ENCODE data around the gene TMC4. TPM values are rescaled to one million over a fixed set of nuclear protein-coding genes. Genes with fewer than 3 reads are reported as not detected.

TMC4 gene
- total RNA-seq, 1 experiment from 2014 or later: not detected

GRCh38 chr19:54123682-54124081, 49.3 kb downstream of the TMC4 start:
- no peak for DNase-seq (ENCODE audit: low read depth)
- in situ Hi-C loops (cut with HindIII; ENCODE audit: low pct_unique_long_range_greater_than_20kb, low sequenced_read_pairs): no loop called here

GRCh38 chr19:54121259-54121658, 51.7 kb downstream of the TMC4 start:
- in situ Hi-C loops (cut with HindIII; ENCODE audit: low pct_unique_long_range_greater_than_20kb, low sequenced_read_pairs): no loop called here
- DNase-seq (ENCODE audit: low read depth): no peak

- in situ Hi-C loops (cut with HindIII; ENCODE audit: low pct_unique_long_range_greater_than_20kb, low sequenced_read_pairs): no loop called here
- peak; percentile 98 for DNase-seq (ENCODE audit: low read depth)
Measured at GRCh38 chr19:54115109-54116063, 57.6 kb downstream of the TMC4 start, which contains the start of the genes PRPF31 and TFPT. PRPF31 (plus strand) TSS chr19:54115754; CDS start chr19:54118279, 2,525 bp downstream. TFPT (minus strand) TSS chr19:54115657; CDS start chr19:54115269, 388 bp downstream.

GRCh38 chr19:54114340-54115108, 58.4 kb downstream of the TMC4 start:
- in situ Hi-C loops (cut with HindIII; ENCODE audit: low pct_unique_long_range_greater_than_20kb, low sequenced_read_pairs): no loop called here
- DNase-seq (ENCODE audit: low read depth): no peak

Other genes starting within 250 kb of the TMC4 start
- gene CACNG8, start 210.2 kb downstream of the TMC4 start, total RNA-seq (2014; rRNA removed; shearing (Covaris generic); ENCODE audit: low replicate concordance): not detected in 2 replicates
- gene CACNG6, start 181.5 kb downstream of the TMC4 start, total RNA-seq (2014; rRNA removed; shearing (Covaris generic); ENCODE audit: low replicate concordance): not detected in 2 replicates
- gene VSTM1, start 109.3 kb downstream of the TMC4 start, total RNA-seq (2014; rRNA removed; shearing (Covaris generic); ENCODE audit: low replicate concordance): 6.0 TPM in 1 of 2 replicates, not detected in the other
- not detected in 2 replicates for gene TARM1, start 91.8 kb downstream of the TMC4 start, total RNA-seq (2014; rRNA removed; shearing (Covaris generic); ENCODE audit: low replicate concordance)
- gene OSCAR, start 72.4 kb downstream of the TMC4 start, total RNA-seq (2014; rRNA removed; shearing (Covaris generic); ENCODE audit: low replicate concordance): not detected in 2 replicates
- 27.2 and 50.8 TPM in 2 replicates for gene NDUFA3, start 70.3 kb downstream of the TMC4 start, total RNA-seq (2014; rRNA removed; shearing (Covaris generic); ENCODE audit: low replicate concordance)
- 19.9 and 30.5 TPM in 2 replicates for gene TFPT, start 57.5 kb downstream of the TMC4 start, total RNA-seq (2014; rRNA removed; shearing (Covaris generic); ENCODE audit: low replicate concordance)
- 109 and 128 TPM in 2 replicates for gene PRPF31, start 57.4 kb downstream of the TMC4 start, total RNA-seq (2014; rRNA removed; shearing (Covaris generic); ENCODE audit: low replicate concordance)
- 3.3 and 18.4 TPM in 2 replicates for gene CNOT3, start 35.4 kb downstream of the TMC4 start, total RNA-seq (2014; rRNA removed; shearing (Covaris generic); ENCODE audit: low replicate concordance)
- 9.3 and 16.9 TPM in 2 replicates for gene LENG1, start 13.4 kb downstream of the TMC4 start, total RNA-seq (2014; rRNA removed; shearing (Covaris generic); ENCODE audit: low replicate concordance)
- 40.1 and 108 TPM in 2 replicates for gene MBOAT7, start 16.4 kb upstream of the TMC4 start, total RNA-seq (2014; rRNA removed; shearing (Covaris generic); ENCODE audit: low replicate concordance)
- gene TSEN34, start 18.1 kb upstream of the TMC4 start, total RNA-seq (2014; rRNA removed; shearing (Covaris generic); ENCODE audit: low replicate concordance): 214 and 219 TPM in 2 replicates
- gene RPS9, start 27.7 kb upstream of the TMC4 start, total RNA-seq (2014; rRNA removed; shearing (Covaris generic); ENCODE audit: low replicate concordance): 2,272 and 2,379 TPM in 2 replicates
- gene LILRB3, start 49.8 kb upstream of the TMC4 start, total RNA-seq (2014; rRNA removed; shearing (Covaris generic); ENCODE audit: low replicate concordance): not detected in 2 replicates
- gene LILRA6, start 69.6 kb upstream of the TMC4 start, total RNA-seq (2014; rRNA removed; shearing (Covaris generic); ENCODE audit: low replicate concordance): not detected in 2 replicates
- gene LILRB5, start 84.1 kb upstream of the TMC4 start, total RNA-seq (2014; rRNA removed; shearing (Covaris generic); ENCODE audit: low replicate concordance): not detected in 2 replicates
- not detected in 2 replicates for gene LILRB2, start 108.0 kb upstream of the TMC4 start, total RNA-seq (2014; rRNA removed; shearing (Covaris generic); ENCODE audit: low replicate concordance)
- not detected in 2 replicates for gene LILRA5, start 140.0 kb upstream of the TMC4 start, total RNA-seq (2014; rRNA removed; shearing (Covaris generic); ENCODE audit: low replicate concordance)
- not detected in 2 replicates for gene LILRA4, start 166.0 kb upstream of the TMC4 start, total RNA-seq (2014; rRNA removed; shearing (Covaris generic); ENCODE audit: low replicate concordance)
- gene LAIR1, start 191.8 kb upstream of the TMC4 start, total RNA-seq (2014; rRNA removed; shearing (Covaris generic); ENCODE audit: low replicate concordance): not detected in 2 replicates
- not detected in 2 replicates for gene TTYH1, start 242.3 kb upstream of the TMC4 start, total RNA-seq (2014; rRNA removed; shearing (Covaris generic); ENCODE audit: low replicate concordance)